Stimulated activated naive CD8-positive, alpha-beta T cell treated with anti-CD3 and anti-CD28 coated beads, Interleukin-15, Interleukin-2, amounts not matched to agents 100 ng/mL and 50 ng/mL, for 24 hours (primary cell): ENCODE results near the gene MSANTD3.
"Not testable (repeated sequence)": the region's sequence is repeated elsewhere in the genome, so short reads cannot be mapped to it uniquely, and the experiment has no call there.

Source experiments
- H3K27ac Mint-ChIP-seq: one replicate; pipeline ENCODE4 v1.8.0; 2021; ENCODE audit warnings: mild to moderate bottlenecking, mixed read lengths
- H3K27me3 Mint-ChIP-seq: one replicate; pipeline ENCODE4 v1.8.0; 2021; ENCODE audit warnings: mixed read lengths
- H3K36me3 Mint-ChIP-seq: one replicate; pipeline ENCODE4 v1.8.0; 2021; ENCODE audit warnings: low read depth, mixed read lengths
- H3K4me1 Mint-ChIP-seq: one replicate; pipeline ENCODE4 v1.8.0; 2021; ENCODE audit warnings: low read depth, mixed read lengths
- H3K4me3 Mint-ChIP-seq: one replicate; pipeline ENCODE4 v1.8.0; 2021; ENCODE audit warnings: mild to moderate bottlenecking, mixed read lengths
- H3K9me3 Mint-ChIP-seq: one replicate; pipeline ENCODE4 v1.8.0; 2021; ENCODE audit warnings: mixed read lengths

MSANTD3 gene

GRCh38 chr9:100426530-100427365, at the start of gene MSANTD3:
MSANTD3 (plus strand) TSS chr9:100427143; CDS start chr9:100441939, 14,796 bp downstream.
- Mint-ChIP-seq H3K27me3 (peaks cover 5% of the 10 kb centered on the region), H3K36me3 (peaks cover 4% of the 10 kb centered on the region), H3K27ac (peak within 1 kb of the TSS; percentile 87), H3K9me3 (no peaks in the 10 kb centered on the region), H3K4me1 (peaks cover 38% of the 10 kb centered on the region), H3K4me3 (peak within 1 kb of the TSS; percentile 86)

GRCh38 chr9:100379862-100380261, 47.1 kb upstream of the MSANTD3 start:
- no peaks in the 10 kb centered on the region for H3K36me3 Mint-ChIP-seq
- no peaks in the 10 kb centered on the region for H3K27me3 Mint-ChIP-seq
- peaks cover 5% of the 10 kb centered on the region for H3K9me3 Mint-ChIP-seq
- H3K4me3 Mint-ChIP-seq = no peak overlapping the region
- no peaks in the 10 kb centered on the region for H3K4me1 Mint-ChIP-seq
- no peak overlapping the region for H3K27ac Mint-ChIP-seq

- not testable (repeated sequence) for H3K27ac Mint-ChIP-seq, H3K4me3 Mint-ChIP-seq, H3K36me3 Mint-ChIP-seq, H3K4me1 Mint-ChIP-seq, H3K9me3 Mint-ChIP-seq, H3K27me3 Mint-ChIP-seq
These were observed 34.0 kb upstream of the MSANTD3 start for GRCh38 chr9:100392989-100393388.

GRCh38 chr9:100394032-100394695, 32.8 kb upstream of the MSANTD3 start:
- Mint-ChIP-seq H3K27ac (no peak overlapping the region), H3K27me3 (no peaks in the 10 kb centered on the region), H3K36me3 (no peaks in the 10 kb centered on the region), H3K9me3 (no peaks in the 10 kb centered on the region), H3K4me1 (no peaks in the 10 kb centered on the region), H3K4me3 (no peak overlapping the region)

GRCh38 chr9:100394816-100395215, 32.1 kb upstream of the MSANTD3 start:
- Mint-ChIP-seq H3K36me3 (no peaks in the 10 kb centered on the region), H3K4me1 (no peaks in the 10 kb centered on the region), H3K4me3 (no peak overlapping the region), H3K9me3 (no peaks in the 10 kb centered on the region), H3K27me3 (no peaks in the 10 kb centered on the region), H3K27ac (no peak overlapping the region)

- Mint-ChIP-seq H3K4me1 (no peaks in the 10 kb centered on the region), H3K36me3 (no peaks in the 10 kb centered on the region), H3K27me3 (no peaks in the 10 kb centered on the region), H3K9me3 (no peaks in the 10 kb centered on the region), H3K27ac (no peak overlapping the region), H3K4me3 (no peak overlapping the region)
These were observed 30.2 kb upstream of the MSANTD3 start for GRCh38 chr9:100396769-100397168.

- H3K4me3 Mint-ChIP-seq = no peak overlapping the region
- H3K27ac Mint-ChIP-seq = no peak overlapping the region
- no peaks in the 10 kb centered on the region for H3K9me3 Mint-ChIP-seq
- no peaks in the 10 kb centered on the region for H3K36me3 Mint-ChIP-seq
- H3K27me3 Mint-ChIP-seq = no peaks in the 10 kb centered on the region
- no peaks in the 10 kb centered on the region for H3K4me1 Mint-ChIP-seq
These were observed 29.2 kb upstream of the MSANTD3 start for GRCh38 chr9:100397529-100398266.

GRCh38 chr9:100401042-100401441, 25.9 kb upstream of the MSANTD3 start:
- H3K27ac Mint-ChIP-seq = no peak overlapping the region
- no peaks in the 10 kb centered on the region for H3K36me3 Mint-ChIP-seq
- no peaks in the 10 kb centered on the region for H3K9me3 Mint-ChIP-seq
- peaks cover 8% of the 10 kb centered on the region for H3K27me3 Mint-ChIP-seq
- H3K4me1 Mint-ChIP-seq = no peaks in the 10 kb centered on the region
- H3K4me3 Mint-ChIP-seq = no peak overlapping the region

GRCh38 chr9:100406962-100407361, 20.0 kb upstream of the MSANTD3 start:
- H3K27ac Mint-ChIP-seq = no peak overlapping the region
- H3K4me3 Mint-ChIP-seq = no peak overlapping the region
- H3K36me3 Mint-ChIP-seq = no peaks in the 10 kb centered on the region
- H3K27me3 Mint-ChIP-seq = peaks cover 23% of the 10 kb centered on the region
- H3K4me1 Mint-ChIP-seq = peaks cover 13% of the 10 kb centered on the region
- no peaks in the 10 kb centered on the region for H3K9me3 Mint-ChIP-seq

GRCh38 chr9:100408546-100409175, 18.3 kb upstream of the MSANTD3 start:
- H3K4me1 Mint-ChIP-seq = peaks cover 17% of the 10 kb centered on the region
- H3K9me3 Mint-ChIP-seq = no peaks in the 10 kb centered on the region
- no peak overlapping the region for H3K4me3 Mint-ChIP-seq
- no peak overlapping the region for H3K27ac Mint-ChIP-seq
- no peaks in the 10 kb centered on the region for H3K36me3 Mint-ChIP-seq
- H3K27me3 Mint-ChIP-seq = peaks cover 26% of the 10 kb centered on the region

- Mint-ChIP-seq H3K4me1 (peaks cover 17% of the 10 kb centered on the region), H3K9me3 (no peaks in the 10 kb centered on the region), H3K27me3 (peaks cover 26% of the 10 kb centered on the region), H3K27ac (no peak overlapping the region), H3K4me3 (no peak overlapping the region), H3K36me3 (no peaks in the 10 kb centered on the region)
These were observed 17.8 kb upstream of the MSANTD3 start for GRCh38 chr9:100409176-100409556.

- peak overlapping the region; percentile 73 for H3K27ac Mint-ChIP-seq
- no peaks in the 10 kb centered on the region for H3K36me3 Mint-ChIP-seq
- peaks cover 17% of the 10 kb centered on the region for H3K4me1 Mint-ChIP-seq
- H3K4me3 Mint-ChIP-seq = peak overlapping the region; percentile 81
- H3K27me3 Mint-ChIP-seq = peaks cover 24% of the 10 kb centered on the region
- no peaks in the 10 kb centered on the region for H3K9me3 Mint-ChIP-seq
These were observed 15.3 kb upstream of the MSANTD3 start for GRCh38 chr9:100411472-100412283.

- no peak overlapping the region for H3K4me3 Mint-ChIP-seq
- no peak overlapping the region for H3K27ac Mint-ChIP-seq
- no peaks in the 10 kb centered on the region for H3K9me3 Mint-ChIP-seq
- H3K36me3 Mint-ChIP-seq = no peaks in the 10 kb centered on the region
- H3K4me1 Mint-ChIP-seq = peaks cover 17% of the 10 kb centered on the region
- H3K27me3 Mint-ChIP-seq = peaks cover 36% of the 10 kb centered on the region
These were observed 13.0 kb upstream of the MSANTD3 start for GRCh38 chr9:100413839-100414420.

- Mint-ChIP-seq H3K4me1 (no peaks in the 10 kb centered on the region), H3K36me3 (no peaks in the 10 kb centered on the region), H3K27ac (no peak overlapping the region), H3K9me3 (no peaks in the 10 kb centered on the region), H3K4me3 (no peak overlapping the region), H3K27me3 (peaks cover 37% of the 10 kb centered on the region)
These were observed 9.1 kb upstream of the MSANTD3 start for GRCh38 chr9:100417815-100418214.
